WTC11 (cell line): ENCODE data around the gene ANO4. TPM values are rescaled to one million over a fixed set of nuclear protein-coding genes. Genes with fewer than 3 reads are reported as not detected.

Experiments
- ATAC-seq: fragments of 200-7000 bp; cut with Tn5 transposase; 2 replicates; pipeline ENCODE4 v1.10.0; 2021; ENCODE audit warnings: mild to moderate bottlenecking, moderate library complexity
- CTCF ChIA-PET: fragments of 300-600 bp; sonication (Branson Sonifier 250); formaldehyde crosslinking; loops from one replicate; lab custom pipeline; 2021; ENCODE audit warnings: antibody characterized with exemption; lab: Charles Lee
- POLR2A ChIA-PET: fragments of 350-600 bp; sonication (Branson Sonifier 250); formaldehyde crosslinking; loops from one replicate; lab custom pipeline; 2021; ENCODE audit warnings: antibody characterized with exemption; lab: Charles Lee
- DNase-seq: peaks from one replicate; pipeline ENCODE4 v3.0.0; 2021; ENCODE audit warnings: low spot score
- H3K27ac Mint-ChIP-seq: 2 replicates; pipeline ENCODE4 v1.8.0; 2021; ENCODE audit warnings: mixed read lengths
- H3K27me3 Mint-ChIP-seq: 2 replicates; pipeline ENCODE4 v1.8.0; 2021; ENCODE audit warnings: low read depth, mild to moderate bottlenecking, moderate library complexity, mixed read lengths
- H3K36me3 Mint-ChIP-seq: 2 replicates; pipeline ENCODE4 v1.8.0; 2021; ENCODE audit warnings: mixed read lengths
- H3K4me1 Mint-ChIP-seq: 2 replicates; pipeline ENCODE4 v1.8.0; 2022; ENCODE audit warnings: mixed read lengths
- H3K4me3 Mint-ChIP-seq: 2 replicates; pipeline ENCODE4 v1.8.0; 2021; ENCODE audit warnings: mild to moderate bottlenecking, moderate library complexity, mixed read lengths
- H3K9me3 Mint-ChIP-seq: 2 replicates; pipeline ENCODE4 v1.8.0; 2021; ENCODE audit warnings: mixed read lengths
- ATF1 ChIP-seq: sonication (generic); formaldehyde crosslinking; IDR thresholded peaks from 2 replicates; pipeline ENCODE4 v1.8.1; 2023; ENCODE audit warnings: mild to moderate bottlenecking, moderate library complexity, missing genetic modification reagents
- CREB1 ChIP-seq: sonication (generic); formaldehyde crosslinking; IDR thresholded peaks from 2 replicates; pipeline ENCODE4 v1.8.0; 2023; ENCODE audit warnings: mild to moderate bottlenecking, missing genetic modification reagents
- CTCF ChIP-seq: fragments of 200-600 bp; IDR thresholded peaks from 2 replicates; pipeline ENCODE4 v1.8.0; 2022; ENCODE audit warnings: antibody characterized with exemption
- E2F5 ChIP-seq: sonication (generic); formaldehyde crosslinking; IDR thresholded peaks from 2 replicates; pipeline ENCODE4 v1.8.1; 2022; ENCODE audit warnings: mild to moderate bottlenecking, moderate library complexity, missing genetic modification reagents
- ELF4 ChIP-seq: sonication (generic); formaldehyde crosslinking; IDR thresholded peaks from 2 replicates; pipeline ENCODE4 v1.8.1; 2022; ENCODE audit warnings: low read depth, mild to moderate bottlenecking, moderate library complexity, missing genetic modification reagents
- FOXJ3 ChIP-seq: sonication (generic); formaldehyde crosslinking; IDR thresholded peaks from 2 replicates; pipeline ENCODE4 v1.9.0; 2021; ENCODE audit warnings: missing genetic modification reagents, mild to moderate bottlenecking, borderline replicate concordance
- FOXP1 ChIP-seq: sonication (generic); formaldehyde crosslinking; IDR thresholded peaks from 2 replicates; pipeline ENCODE4 v1.8.0; 2022; ENCODE audit warnings: missing genetic modification reagents, mild to moderate bottlenecking, moderate library complexity, borderline replicate concordance
- GABPB1 ChIP-seq: sonication (generic); formaldehyde crosslinking; IDR thresholded peaks from 2 replicates; pipeline ENCODE4 v1.8.1; 2023; ENCODE audit warnings: mild to moderate bottlenecking, missing genetic modification reagents
- IRF2 ChIP-seq: sonication (generic); formaldehyde crosslinking; IDR thresholded peaks from 2 replicates; pipeline ENCODE4 v1.8.0; 2022; ENCODE audit warnings: low read depth, missing genetic modification reagents, borderline replicate concordance
- JUN ChIP-seq: sonication (generic); formaldehyde crosslinking; IDR thresholded peaks from 2 replicates; pipeline ENCODE4 v1.8.0; 2023; ENCODE audit warnings: mild to moderate bottlenecking, missing genetic modification reagents
- MAX ChIP-seq: sonication (generic); formaldehyde crosslinking; IDR thresholded peaks from 2 replicates; pipeline ENCODE4 v1.8.0; 2022; ENCODE audit warnings: mild to moderate bottlenecking, missing genetic modification reagents
- MLX ChIP-seq: sonication (generic); formaldehyde crosslinking; IDR thresholded peaks from 2 replicates; pipeline ENCODE4 v1.8.1; 2023; ENCODE audit warnings: mild to moderate bottlenecking, missing genetic modification reagents, moderate library complexity
- MXD4 ChIP-seq: fragments of 250-450 bp; sonication (Bioruptor Pico); IDR thresholded peaks from 2 replicates; pipeline ENCODE4 v1.8.0; 2021; ENCODE audit warnings: mild to moderate bottlenecking, moderate library complexity, borderline replicate concordance
- NR1H2 ChIP-seq: sonication (generic); formaldehyde crosslinking; IDR thresholded peaks from 2 replicates; pipeline ENCODE4 v1.9.0; 2021; ENCODE audit warnings: mild to moderate bottlenecking, moderate library complexity, missing genetic modification reagents
- PRRX2 ChIP-seq: fragments of 250-450 bp; sonication (Bioruptor Pico); IDR thresholded peaks from 2 replicates; pipeline ENCODE4 v1.8.0; 2021; ENCODE audit warnings: mild to moderate bottlenecking
- SMAD3 ChIP-seq: sonication (generic); formaldehyde crosslinking; IDR thresholded peaks from 2 replicates; pipeline ENCODE4 v1.8.0; 2022; ENCODE audit warnings: missing genetic modification reagents, mild to moderate bottlenecking, borderline replicate concordance
- SMAD4 ChIP-seq: sonication (generic); formaldehyde crosslinking; IDR thresholded peaks from 2 replicates; pipeline ENCODE4 v1.8.0; 2022; ENCODE audit warnings: mild to moderate bottlenecking, missing genetic modification reagents
- TP53 ChIP-seq: sonication (generic); formaldehyde crosslinking; IDR thresholded peaks from 2 replicates; pipeline ENCODE4 v1.8.1; 2023; ENCODE audit warnings: mild to moderate bottlenecking, missing genetic modification reagents
- ZNF219 ChIP-seq: sonication (generic); formaldehyde crosslinking; IDR thresholded peaks from 2 replicates; pipeline ENCODE4 v1.8.0; 2023; ENCODE audit warnings: missing genetic modification reagents, mild to moderate bottlenecking, borderline replicate concordance
- ZNF317 ChIP-seq: sonication (generic); formaldehyde crosslinking; IDR thresholded peaks from 2 replicates; pipeline ENCODE4 v1.8.1; 2023; ENCODE audit warnings: low read depth, mild to moderate bottlenecking, moderate library complexity, missing genetic modification reagents, borderline replicate concordance
- ZNF423 ChIP-seq: fragments of 250-450 bp; sonication (Bioruptor Pico); IDR thresholded peaks from 2 replicates; pipeline ENCODE4 v2.1.2; 2022; ENCODE audit warnings: mild to moderate bottlenecking, moderate library complexity
- ZNF532 ChIP-seq: fragments of 250-450 bp; sonication (Bioruptor Pico); IDR thresholded peaks from 2 replicates; pipeline ENCODE4 v1.9.0; 2021; ENCODE audit warnings: mild to moderate bottlenecking, borderline replicate concordance
- ZNF671 ChIP-seq: fragments of 250-450 bp; sonication (Bioruptor Pico); IDR thresholded peaks from 2 replicates; pipeline ENCODE4 v1.8.0; 2021; ENCODE audit warnings: mild to moderate bottlenecking
- total RNA-seq: library from RNA; stranded (reverse); gene quantifications from 3 replicates; pipeline ENCODE4 v1.2.3, GENCODE V29; 2021

ANO4 gene
- total RNA-seq, 1 experiment from 2014 or later, result 2.6 TPM

GRCh38 chr12:100899301-100899700, 104.7 kb downstream of the ANO4 start:
- Mint-ChIP-seq H3K4me3 (no peak overlapping the region), H3K9me3 (peaks cover 3% of the 10 kb centered on the region; the same call in 1 of the 2 replicates), H3K27me3 (no peaks in the 10 kb centered on the region), H3K36me3 (no peaks in the 10 kb centered on the region), H3K4me1 (no peaks in the 10 kb centered on the region), H3K27ac (no peak overlapping the region)
- ChIA-PET POLR2A (no interaction called here), CTCF (no interaction called here)
- ATAC-seq (no peak), DNase-seq (no peak)
- TF ChIP-seq ZNF532 (CRISPR knock-in tag) (no peak), CREB1 (CRISPR knock-in tag) (no peak), FOXP1 (CRISPR knock-in tag) (no peak), MAX (CRISPR knock-in tag) (no peak), CTCF (no peak), TP53 (no peak), ZNF423 (CRISPR knock-in tag) (no peak), JUN (CRISPR knock-in tag) (no peak), GABPB1 (CRISPR knock-in tag) (no peak), ELF4 (no peak), PRRX2 (CRISPR knock-in tag) (no peak), E2F5 (CRISPR knock-in tag) (no peak), IRF2 (no peak)

GRCh38 chr12:100900808-100901207, 106.2 kb downstream of the ANO4 start:
- DNase-seq (no peak), ATAC-seq (no peak)
- Mint-ChIP-seq H3K27me3 (no peaks in the 10 kb centered on the region), H3K4me1 (no peaks in the 10 kb centered on the region), H3K36me3 (no peaks in the 10 kb centered on the region), H3K9me3 (peaks cover 3% of the 10 kb centered on the region; the same call in 1 of the 2 replicates), H3K4me3 (no peak overlapping the region), H3K27ac (no peak overlapping the region)
- ChIA-PET POLR2A (no interaction called here), CTCF (no interaction called here)
- TF ChIP-seq MLX (CRISPR knock-in tag), result no peak
- no peak for TF ChIP-seq CTCF
- no peak for TF ChIP-seq SMAD4
- no peak for TF ChIP-seq PRRX2 (CRISPR knock-in tag)
- no peak for TF ChIP-seq NR1H2 (CRISPR knock-in tag)
- no peak for TF ChIP-seq SMAD3 (CRISPR knock-in tag)
- TF ChIP-seq ATF1 (CRISPR knock-in tag), result no peak
- no peak for TF ChIP-seq ZNF671 (CRISPR knock-in tag)
- no peak for TF ChIP-seq FOXJ3 (CRISPR knock-in tag)
- no peak for TF ChIP-seq MXD4 (CRISPR knock-in tag)
- TF ChIP-seq JUN (CRISPR knock-in tag), result no peak
- no peak for TF ChIP-seq ZNF219
- TF ChIP-seq ZNF423 (CRISPR knock-in tag), result no peak
- no peak for TF ChIP-seq ZNF317 (CRISPR knock-in tag)
